ENCODE data around the gene CYGB. TPM values are rescaled to one million over a fixed set of nuclear protein-coding genes. Genes with fewer than 3 reads are reported as not detected.

The CYGB gene
- polyA plus RNA-seq, 3 donors = not detected

DNA sequence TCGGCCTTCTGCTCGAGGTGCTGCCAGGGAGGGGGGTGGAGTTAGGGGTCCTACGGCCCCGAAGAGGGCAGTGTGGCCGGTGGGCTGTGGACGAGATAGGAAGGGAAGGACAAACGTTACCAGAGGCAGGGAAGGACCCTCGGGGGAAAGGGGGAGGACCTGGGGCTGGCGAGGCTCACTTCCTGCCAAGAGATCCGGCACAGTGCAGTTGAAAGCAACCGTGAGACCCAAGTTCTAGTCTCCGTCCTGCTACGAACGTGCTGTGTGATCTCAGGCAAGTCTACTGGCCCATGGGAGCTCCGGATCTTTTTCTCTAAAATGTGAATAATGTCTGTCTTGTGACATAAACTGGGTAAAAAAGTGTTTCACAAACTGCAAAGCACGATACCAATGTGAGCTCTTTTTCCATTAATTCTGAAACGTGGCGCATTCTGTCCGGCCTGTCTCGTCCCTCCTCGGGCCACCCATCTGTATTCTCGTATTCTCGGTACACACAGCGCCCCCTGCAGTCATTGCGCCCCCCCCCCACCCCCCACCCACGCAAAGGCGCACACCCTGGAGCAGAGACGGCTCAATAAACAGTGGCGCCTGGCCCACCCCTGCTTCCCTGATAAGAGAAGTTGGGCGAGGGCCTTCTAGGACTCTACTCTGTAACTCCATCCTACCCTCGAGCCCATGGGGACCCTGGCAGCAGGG is 8.8 kb downstream of the CYGB start:
- peaks cover 18% of the 10 kb centered on the region for H3K4me1 Mint-ChIP-seq

DNA sequence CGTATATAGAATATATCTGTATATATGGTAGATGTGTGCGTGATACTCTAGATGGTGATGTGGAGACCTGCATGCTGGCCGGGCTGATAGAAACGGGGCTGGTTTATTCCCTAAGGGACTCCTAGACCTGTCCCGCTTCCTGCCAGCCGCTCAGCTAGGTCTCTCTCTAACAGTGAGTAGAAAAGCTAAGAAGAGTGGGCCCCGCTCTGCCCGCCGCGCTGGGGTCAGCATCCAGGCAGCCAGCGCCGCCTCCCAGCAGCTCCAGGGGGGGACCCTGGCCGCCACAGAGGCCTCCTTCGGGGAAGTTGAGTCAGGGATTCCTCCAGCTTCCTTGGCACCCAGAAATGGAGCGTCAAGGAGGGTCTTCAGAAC is 9.4 kb downstream of the CYGB start:
- WGBS (ENCODE audit: insufficient coverage) = 70% methylated on average over 10 of the region's 15 CpGs
- Mint-ChIP-seq H3K4me1 (peaks cover 22% of the 10 kb centered on the region), H3K27me3 (ENCODE audit: low read depth in 3 of 3) (peaks cover 21 to 36% (median 29%) of the 10 kb centered on the region in 3 donors), H3K36me3 (no peaks in the 10 kb centered on the region), H3K27ac (peak overlapping the region in 1 of 7 donors; percentile 81), H3K4me3 (peak overlapping the region in 1 of 2 donors; percentile 48), H3K9me3 (peaks cover 0 to 3% (median 0%) of the 10 kb centered on the region in 7 donors)
- Histone ChIP-seq H3K4me3 (replicated peaks in 1 of 3; ENCODE audit: low read depth in 2 of 3, low read length in 3 of 3) (no peak overlapping the region), H3K4me1 (ENCODE audit: control insufficient read depth in 1 of 2, insufficient read depth in 2 of 2, low read length in 2 of 2) (peaks cover 4 to 20% of the 10 kb centered on the region in 2 donors), H4K20me1 (ENCODE audit: insufficient read depth, low read length) (no peaks in the 10 kb centered on the region), H3K79me2 (ENCODE audit: insufficient read depth, low read length) (no peaks in the 10 kb centered on the region), H3K9ac (ENCODE audit: insufficient read depth, low read length, poor library complexity, severe bottlenecking) (no peak overlapping the region), H3K36me3 (replicated peaks in 1 of 2; ENCODE audit: control insufficient read depth in 1 of 2, insufficient read depth in 2 of 2, low read length in 2 of 2) (no peaks in the 10 kb centered on the region), H3K9me3 (replicated peaks in 1 of 2; ENCODE audit: control insufficient read depth in 1 of 2, insufficient read depth in 1 of 2, low read length in 2 of 2) (no peaks in the 10 kb centered on the region), H3K27me3 (ENCODE audit: control insufficient read depth in 2 of 2, insufficient read depth in 2 of 2, low read length in 2 of 2) (peaks cover 0 to 27% of the 10 kb centered on the region in 2 donors), H3K27ac (ENCODE audit: low read depth in 1 of 2, low read length in 2 of 2) (no peak overlapping the region), H3K4me2 (replicated peaks; ENCODE audit: extremely low read depth, low read length, poor library complexity, severe bottlenecking) (no peak overlapping the region), H2AFZ (ENCODE audit: insufficient read depth, low read depth, low read length, poor library complexity, severe bottlenecking) (no peak overlapping the region)
- TF ChIP-seq, protein P1, sequence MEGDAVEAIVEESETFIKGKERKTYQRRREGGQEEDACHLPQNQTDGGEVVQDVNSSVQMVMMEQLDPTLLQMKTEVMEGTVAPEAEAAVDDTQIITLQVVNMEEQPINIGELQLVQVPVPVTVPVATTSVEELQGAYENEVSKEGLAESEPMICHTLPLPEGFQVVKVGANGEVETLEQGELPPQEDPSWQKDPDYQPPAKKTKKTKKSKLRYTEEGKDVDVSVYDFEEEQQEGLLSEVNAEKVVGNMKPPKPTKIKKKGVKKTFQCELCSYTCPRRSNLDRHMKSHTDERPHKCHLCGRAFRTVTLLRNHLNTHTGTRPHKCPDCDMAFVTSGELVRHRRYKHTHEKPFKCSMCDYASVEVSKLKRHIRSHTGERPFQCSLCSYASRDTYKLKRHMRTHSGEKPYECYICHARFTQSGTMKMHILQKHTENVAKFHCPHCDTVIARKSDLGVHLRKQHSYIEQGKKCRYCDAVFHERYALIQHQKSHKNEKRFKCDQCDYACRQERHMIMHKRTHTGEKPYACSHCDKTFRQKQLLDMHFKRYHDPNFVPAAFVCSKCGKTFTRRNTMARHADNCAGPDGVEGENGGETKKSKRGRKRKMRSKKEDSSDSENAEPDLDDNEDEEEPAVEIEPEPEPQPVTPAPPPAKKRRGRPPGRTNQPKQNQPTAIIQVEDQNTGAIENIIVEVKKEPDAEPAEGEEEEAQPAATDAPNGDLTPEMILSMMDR (IDR thresholded peaks at IDR 0.05) = no peak
- intact Hi-C loops (cut with micrococcal nuclease) = loop anchor here in 1 of 2 donors (10.0 kb wide), 1 partner anchor 177 kb away; no protein-coding TSS in a partner anchor
- DNase-seq = no peak

More for the DNA sequence above, 8.8 kb downstream of the CYGB start:
- Mint-ChIP-seq H3K9me3 (peaks cover 0 to 3% (median 0%) of the 10 kb centered on the region in 7 donors), H3K36me3 (no peaks in the 10 kb centered on the region), H3K27me3 (ENCODE audit: low read depth in 3 of 3) (peaks cover 18 to 33% (median 27%) of the 10 kb centered on the region in 3 donors), H3K27ac (peak overlapping the region in 1 of 7 donors; percentile 81), H3K4me3 (peak overlapping the region in 1 of 2 donors; percentile 35)
- intact Hi-C loops (cut with micrococcal nuclease) = loop anchor here in 1 of 2 donors (10.0 kb wide), 1 partner anchor 176 kb away; no protein-coding TSS in a partner anchor
- Histone ChIP-seq H3K9me3 (replicated peaks in 1 of 2; ENCODE audit: control insufficient read depth in 1 of 2, insufficient read depth in 1 of 2, low read length in 2 of 2) (no peaks in the 10 kb centered on the region), H3K4me2 (replicated peaks; ENCODE audit: extremely low read depth, low read length, poor library complexity, severe bottlenecking) (no peak overlapping the region), H3K27ac (ENCODE audit: low read depth in 1 of 2, low read length in 2 of 2) (no peak overlapping the region), H3K36me3 (replicated peaks in 1 of 2; ENCODE audit: control insufficient read depth in 1 of 2, insufficient read depth in 2 of 2, low read length in 2 of 2) (no peaks in the 10 kb centered on the region), H3K79me2 (ENCODE audit: insufficient read depth, low read length) (no peaks in the 10 kb centered on the region), H2AFZ (ENCODE audit: insufficient read depth, low read depth, low read length, poor library complexity, severe bottlenecking) (no peak overlapping the region), H3K4me1 (ENCODE audit: control insufficient read depth in 1 of 2, insufficient read depth in 2 of 2, low read length in 2 of 2) (peaks cover 4 to 16% of the 10 kb centered on the region in 2 donors), H3K9ac (ENCODE audit: insufficient read depth, low read length, poor library complexity, severe bottlenecking) (no peak overlapping the region), H3K4me3 (replicated peaks in 1 of 3; ENCODE audit: low read depth in 2 of 3, low read length in 3 of 3) (no peak overlapping the region), H3K27me3 (ENCODE audit: control insufficient read depth in 2 of 2, insufficient read depth in 2 of 2, low read length in 2 of 2) (peaks cover 0 to 23% of the 10 kb centered on the region in 2 donors), H4K20me1 (ENCODE audit: insufficient read depth, low read length) (no peaks in the 10 kb centered on the region)
- 70% methylated on average over 14 of the region's 31 CpGs for WGBS (ENCODE audit: insufficient coverage)
- TF ChIP-seq, protein P1 (IDR thresholded peaks at IDR 0.05) = no peak
- no peak for DNase-seq
